ENCODE measurements around the gene TIMELESS. TPM values are rescaled to one million over a fixed set of nuclear protein-coding genes. Genes with fewer than 3 reads are reported as not detected.
"Not testable (repeated sequence)": the region's sequence is repeated elsewhere in the genome, so short reads cannot be mapped to it uniquely, and the experiment has no call there.

The TIMELESS gene
- total RNA-seq, 1 experiment from 2014 or later = 48.6 TPM

GRCh38 chr12:56451147-56451546 is 1.9 kb upstream of the TIMELESS start:
- peaks cover 12% of the 10 kb centered on the region for H3K36me3 Mint-ChIP-seq (ENCODE audit: insufficient read depth, unreplicated experiment)
- H3K4me1 Mint-ChIP-seq (ENCODE audit: low read depth, unreplicated experiment) = peaks cover 20% of the 10 kb centered on the region
- BruUV-seq (replicated peaks) = no TSS peak
- no peak for DNase-seq
- CTCF ChIA-PET = interaction anchor here (0.6 kb wide), 1 partner anchor 121 kb away, joined by 3 read pairs; no protein-coding TSS in a partner anchor
- TF ChIP-seq CTCF (IDR thresholded peaks at IDR 0.05; ENCODE audit: unreplicated experiment) = no peak
- H3K27me3 Mint-ChIP-seq (ENCODE audit: unreplicated experiment) = peaks cover 35% of the 10 kb centered on the region
- intact Hi-C loops (cut with micrococcal nuclease; ENCODE audit: unreplicated experiment) = no loop called here
- no peak overlapping the region for H3K4me3 Mint-ChIP-seq (ENCODE audit: low read depth, unreplicated experiment)
- H3K27ac Mint-ChIP-seq (ENCODE audit: unreplicated experiment) = no peak overlapping the region
- H3K9me3 Mint-ChIP-seq (ENCODE audit: low read depth, unreplicated experiment) = no peaks in the 10 kb centered on the region

DNA sequence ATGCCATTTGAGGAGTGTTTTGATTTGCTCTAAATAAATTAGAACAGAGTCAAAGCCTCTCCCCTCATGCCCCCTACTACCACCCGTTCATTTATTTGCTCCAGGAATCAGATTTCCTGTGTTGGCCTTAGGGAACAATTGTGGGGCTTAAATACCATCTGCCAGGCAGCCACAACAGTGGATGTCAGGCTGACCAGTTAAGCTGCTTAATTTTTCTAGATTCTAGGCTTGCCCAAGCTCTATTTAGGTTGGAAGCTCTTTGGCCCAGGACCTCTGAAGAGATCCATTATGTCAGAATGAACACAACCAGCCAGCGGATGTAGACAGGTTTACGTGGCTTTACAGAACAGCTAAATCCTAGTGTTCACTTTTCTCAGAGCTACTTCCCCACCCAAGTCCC is 1.0 kb upstream of the TIMELESS start:
- TF ChIP-seq CTCF (IDR thresholded peaks at IDR 0.05; ENCODE audit: unreplicated experiment) = no peak
- BruUV-seq (replicated peaks) = no TSS peak
- H3K9me3 Mint-ChIP-seq (ENCODE audit: low read depth, unreplicated experiment) = no peaks in the 10 kb centered on the region
- intact Hi-C loops (cut with micrococcal nuclease; ENCODE audit: unreplicated experiment) = no loop called here
- no peak overlapping the region for H3K4me3 Mint-ChIP-seq (ENCODE audit: low read depth, unreplicated experiment)
- CTCF ChIA-PET = interaction anchor here (0.6 to 1.9 kb wide), 2 partner anchors 116 to 120 kb away, joined by 3 to 5 read pairs; partner anchors contain the start of gene PAN2
- H3K36me3 Mint-ChIP-seq (ENCODE audit: insufficient read depth, unreplicated experiment) = peaks cover 12% of the 10 kb centered on the region
- peaks cover 20% of the 10 kb centered on the region for H3K4me1 Mint-ChIP-seq (ENCODE audit: low read depth, unreplicated experiment)
- no peak for DNase-seq
- peak overlapping the region; percentile 88 for H3K27ac Mint-ChIP-seq (ENCODE audit: unreplicated experiment)
- H3K27me3 Mint-ChIP-seq (ENCODE audit: unreplicated experiment) = peaks cover 26% of the 10 kb centered on the region

GRCh38 chr12:56449622-56449984 is 377 bp upstream of the TIMELESS start:
- Mint-ChIP-seq H3K36me3 (ENCODE audit: insufficient read depth, unreplicated experiment) (peaks cover 12% of the 10 kb centered on the region), H3K9me3 (ENCODE audit: low read depth, unreplicated experiment) (no peaks in the 10 kb centered on the region), H3K4me1 (ENCODE audit: low read depth, unreplicated experiment) (peaks cover 22% of the 10 kb centered on the region), H3K27me3 (ENCODE audit: unreplicated experiment) (peaks cover 20% of the 10 kb centered on the region), H3K27ac (ENCODE audit: unreplicated experiment) (peak overlapping the region; percentile 88), H3K4me3 (ENCODE audit: low read depth, unreplicated experiment) (peak overlapping the region; percentile 83)
- CTCF ChIA-PET = interaction anchor here (0.7 to 1.9 kb wide), 3 partner anchors 15 to 116 kb away, joined by 3 to 6 read pairs (median 5); partner anchors contain the start of genes PAN2 and STAT2
- BruUV-seq (replicated peaks) = TSS peak; percentile 78
- TF ChIP-seq CTCF (IDR thresholded peaks at IDR 0.05; ENCODE audit: unreplicated experiment) = no peak
- intact Hi-C loops (cut with micrococcal nuclease; ENCODE audit: unreplicated experiment) = no loop called here
- DNase-seq = no peak

GRCh38 chr12:56443208-56443607 is 6.0 kb downstream of the TIMELESS start:
- H3K27me3 Mint-ChIP-seq (ENCODE audit: unreplicated experiment); intact Hi-C loops (cut with micrococcal nuclease; ENCODE audit: unreplicated experiment); H3K4me3 Mint-ChIP-seq (ENCODE audit: low read depth, unreplicated experiment); BruUV-seq (replicated peaks); H3K9me3 Mint-ChIP-seq (ENCODE audit: low read depth, unreplicated experiment): not testable (repeated sequence)
- peak; percentile 36 for DNase-seq
- H3K4me1 Mint-ChIP-seq (ENCODE audit: low read depth, unreplicated experiment) = peaks cover 36% of the 10 kb centered on the region
- CTCF ChIA-PET = interaction anchor here (0.7 kb wide), 1 partner anchor 142 kb away, joined by 4 read pairs; no protein-coding TSS in a partner anchor
- H3K27ac Mint-ChIP-seq (ENCODE audit: unreplicated experiment) = peak overlapping the region; percentile 70
- peaks cover 11% of the 10 kb centered on the region for H3K36me3 Mint-ChIP-seq (ENCODE audit: insufficient read depth, unreplicated experiment)

GRCh38 chr12:56437430-56438176 is 11.6 kb downstream of the TIMELESS start:
- DNase-seq = no peak
- intact Hi-C loops (cut with micrococcal nuclease; ENCODE audit: unreplicated experiment) = no loop called here
- no peak overlapping the region for H3K4me3 Mint-ChIP-seq (ENCODE audit: low read depth, unreplicated experiment)
- peaks cover 6% of the 10 kb centered on the region for H3K36me3 Mint-ChIP-seq (ENCODE audit: insufficient read depth, unreplicated experiment)
- no TSS peak for BruUV-seq (replicated peaks)
- no peaks in the 10 kb centered on the region for H3K27me3 Mint-ChIP-seq (ENCODE audit: unreplicated experiment)
- H3K9me3 Mint-ChIP-seq (ENCODE audit: low read depth, unreplicated experiment) = no peaks in the 10 kb centered on the region
- TF ChIP-seq CTCF (IDR thresholded peaks at IDR 0.05; ENCODE audit: unreplicated experiment) = no peak
- CTCF ChIA-PET = interaction anchor here (0.8 kb wide), 1 partner anchor 235 kb away, joined by 5 read pairs; no protein-coding TSS in a partner anchor
- no peak overlapping the region for H3K27ac Mint-ChIP-seq (ENCODE audit: unreplicated experiment)
- peaks cover 6% of the 10 kb centered on the region for H3K4me1 Mint-ChIP-seq (ENCODE audit: low read depth, unreplicated experiment)

All from Calu3 (cell line).